Fibroblast of lung (primary cell): ENCODE measurements around the gene MTFR2.

Source experiments
- CTCF ChIP-seq, 2 donors: IDR thresholded peaks in 1 of 2; conservative IDR thresholded peaks in 1 of 2; 1 replicate in 1 of 2; 2 replicates in 1 of 2; pipeline ENCODE4 v1.5.1; 2011 to 2012; ENCODE audit warnings: low read length in 2 of 2, control low read depth in 1 of 2, inconsistent platforms in 1 of 2, low read depth in 1 of 2, mild to moderate bottlenecking in 1 of 2
- EZH2 ChIP-seq: IDR thresholded peaks from 2 replicates; pipeline ENCODE4 v1.5.1; 2012; ENCODE audit warnings: low read length, control low read depth, mild to moderate bottlenecking; ENCODE audit errors: missing control alignments

- TF ChIP-seq CTCF (conservative IDR thresholded peaks at IDR 0.05 in 1 of 2, IDR thresholded peaks at IDR 0.05 in 1 of 2; ENCODE audit: low read depth in 1 of 2, low read length in 2 of 2), result no peak
- TF ChIP-seq EZH2, result no peak
These were observed 13.4 kb downstream of the MTFR2 start for GRCh38 chr6:136236466-136237293.
